Measurements from ENCODE around the gene TSHZ1. TPM values are rescaled to one million over a fixed set of nuclear protein-coding genes. Genes with fewer than 3 reads are reported as not detected.

The TSHZ1 gene
- total RNA-seq, 2 donors from 2014 or later = 13.9 to 17.4 TPM

DNA sequence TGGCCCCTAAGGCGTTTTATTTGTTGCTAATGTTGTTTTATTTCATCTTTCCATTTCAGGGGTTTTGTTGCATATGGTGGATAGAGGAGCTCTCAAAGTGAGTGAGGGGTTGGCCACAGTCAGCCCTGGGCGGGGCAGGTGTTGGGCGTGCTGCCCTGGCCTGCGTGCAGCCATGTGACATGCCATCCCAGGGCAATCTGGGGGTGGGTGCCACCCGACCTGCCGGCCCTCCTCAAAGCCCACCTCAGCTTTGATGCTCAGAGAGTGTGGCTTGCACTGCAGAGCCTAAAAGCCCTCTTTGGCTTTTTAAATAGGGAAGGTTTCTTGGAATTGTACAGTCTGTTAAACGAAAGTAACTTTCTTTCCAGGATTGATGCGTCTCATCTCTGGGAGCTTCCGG lies 18.4 kb downstream of the TSHZ1 start:
- Histone ChIP-seq H3K27ac (no peak overlapping the region), H3K27me3 (replicated peaks; ENCODE audit: insufficient read depth) (no peaks in the 10 kb centered on the region), H3K4me1 (ENCODE audit: control insufficient read depth in 1 of 2, low read depth in 2 of 2) (peaks cover 9 to 20% of the 10 kb centered on the region in 2 donors), H3K4me3 (no peak overlapping the region), H3K9me3 (no peaks in the 10 kb centered on the region), H3K36me3 (no peaks in the 10 kb centered on the region)
- TF ChIP-seq, protein P1, sequence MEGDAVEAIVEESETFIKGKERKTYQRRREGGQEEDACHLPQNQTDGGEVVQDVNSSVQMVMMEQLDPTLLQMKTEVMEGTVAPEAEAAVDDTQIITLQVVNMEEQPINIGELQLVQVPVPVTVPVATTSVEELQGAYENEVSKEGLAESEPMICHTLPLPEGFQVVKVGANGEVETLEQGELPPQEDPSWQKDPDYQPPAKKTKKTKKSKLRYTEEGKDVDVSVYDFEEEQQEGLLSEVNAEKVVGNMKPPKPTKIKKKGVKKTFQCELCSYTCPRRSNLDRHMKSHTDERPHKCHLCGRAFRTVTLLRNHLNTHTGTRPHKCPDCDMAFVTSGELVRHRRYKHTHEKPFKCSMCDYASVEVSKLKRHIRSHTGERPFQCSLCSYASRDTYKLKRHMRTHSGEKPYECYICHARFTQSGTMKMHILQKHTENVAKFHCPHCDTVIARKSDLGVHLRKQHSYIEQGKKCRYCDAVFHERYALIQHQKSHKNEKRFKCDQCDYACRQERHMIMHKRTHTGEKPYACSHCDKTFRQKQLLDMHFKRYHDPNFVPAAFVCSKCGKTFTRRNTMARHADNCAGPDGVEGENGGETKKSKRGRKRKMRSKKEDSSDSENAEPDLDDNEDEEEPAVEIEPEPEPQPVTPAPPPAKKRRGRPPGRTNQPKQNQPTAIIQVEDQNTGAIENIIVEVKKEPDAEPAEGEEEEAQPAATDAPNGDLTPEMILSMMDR (IDR thresholded peaks at IDR 0.05) = no peak
- ATAC-seq (ENCODE audit: insufficient number of reproducible peaks, low FRiP score, low read depth) (no peak), DNase-seq (ENCODE audit: low spot score) (no peak)

DNA sequence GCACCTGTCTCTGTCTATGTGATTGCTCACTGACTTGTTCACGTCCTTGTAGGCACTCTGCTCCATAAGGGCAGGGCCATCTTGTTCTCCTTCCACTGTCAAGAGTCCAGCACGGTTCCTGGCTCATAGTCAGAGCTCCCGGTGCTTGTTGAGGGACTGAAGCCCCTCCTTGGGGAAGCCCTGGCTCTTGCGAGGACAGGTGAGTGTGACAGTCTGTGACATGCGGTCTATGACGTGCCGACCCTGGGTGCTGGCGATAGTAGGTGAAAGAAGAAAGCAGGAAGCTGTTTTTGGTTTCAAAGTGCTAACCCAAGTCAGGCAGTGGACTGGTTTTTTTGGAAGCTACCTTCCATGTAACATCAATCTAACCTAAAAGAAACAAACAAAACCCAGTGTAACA lies 18.8 kb downstream of the TSHZ1 start:
- Histone ChIP-seq H3K4me1 (ENCODE audit: control insufficient read depth in 1 of 2, low read depth in 2 of 2) (peaks cover 9 to 20% of the 10 kb centered on the region in 2 donors), H3K27me3 (replicated peaks; ENCODE audit: insufficient read depth) (no peaks in the 10 kb centered on the region), H3K36me3 (no peaks in the 10 kb centered on the region), H3K9me3 (no peaks in the 10 kb centered on the region), H3K4me3 (no peak overlapping the region), H3K27ac (no peak overlapping the region)
- no peak for DNase-seq (ENCODE audit: low spot score)
- ATAC-seq (ENCODE audit: insufficient number of reproducible peaks, low FRiP score, low read depth) = no peak
- TF ChIP-seq, protein P1 (IDR thresholded peaks at IDR 0.05) = no peak

DNA sequence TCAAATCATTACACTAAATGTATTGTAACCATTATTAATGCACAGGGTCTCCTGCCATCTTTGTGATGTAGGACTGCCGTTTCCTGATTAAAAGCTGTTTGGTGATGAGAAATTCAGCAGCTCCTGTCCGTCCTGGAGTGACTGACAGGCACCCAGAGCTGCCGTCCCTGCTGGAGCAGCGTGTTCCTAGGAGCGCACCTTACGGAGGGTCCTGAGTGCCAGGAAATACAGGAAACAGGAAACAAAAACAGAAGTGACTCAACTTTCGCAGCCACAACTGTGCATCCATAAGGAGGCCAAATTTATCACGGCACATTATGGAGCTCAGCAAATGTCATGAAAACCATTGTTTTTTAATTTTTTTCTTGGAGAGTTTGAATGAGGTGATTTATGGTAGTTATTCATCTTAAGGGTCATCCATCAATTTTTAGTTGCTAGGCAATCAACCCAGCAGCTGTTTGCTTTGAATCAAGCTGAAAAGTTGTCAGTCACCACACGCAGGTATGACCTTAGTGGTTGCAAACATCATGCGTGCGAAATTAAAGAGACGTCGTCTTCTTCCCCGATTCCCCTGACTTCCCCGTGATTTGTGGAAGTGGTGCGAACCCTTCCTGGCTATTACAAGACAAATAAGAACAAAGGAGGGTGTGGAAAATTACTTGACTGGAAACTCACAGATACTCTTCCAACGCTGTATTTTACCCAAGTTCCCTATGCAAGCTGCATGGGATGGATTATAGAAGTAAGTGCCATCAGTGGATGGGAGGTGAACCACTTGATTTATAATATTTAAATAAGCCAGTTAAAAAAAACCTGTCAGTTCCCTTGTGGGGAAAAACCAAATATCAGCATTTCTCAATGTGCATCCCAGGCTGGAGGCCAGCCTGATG lies 19.8 kb downstream of the TSHZ1 start:
- DNase-seq (ENCODE audit: low spot score) = no peak
- Histone ChIP-seq H3K9me3 (no peaks in the 10 kb centered on the region), H3K4me3 (no peak overlapping the region), H3K27ac (no peak overlapping the region), H3K27me3 (replicated peaks; ENCODE audit: insufficient read depth) (no peaks in the 10 kb centered on the region), H3K4me1 (ENCODE audit: control insufficient read depth in 1 of 2, low read depth in 2 of 2) (peaks cover 9 to 20% of the 10 kb centered on the region in 2 donors), H3K36me3 (no peaks in the 10 kb centered on the region)
- TF ChIP-seq, protein P1 (IDR thresholded peaks at IDR 0.05) = no peak
- ATAC-seq (ENCODE audit: insufficient number of reproducible peaks, low FRiP score, low read depth) = no peak

DNA sequence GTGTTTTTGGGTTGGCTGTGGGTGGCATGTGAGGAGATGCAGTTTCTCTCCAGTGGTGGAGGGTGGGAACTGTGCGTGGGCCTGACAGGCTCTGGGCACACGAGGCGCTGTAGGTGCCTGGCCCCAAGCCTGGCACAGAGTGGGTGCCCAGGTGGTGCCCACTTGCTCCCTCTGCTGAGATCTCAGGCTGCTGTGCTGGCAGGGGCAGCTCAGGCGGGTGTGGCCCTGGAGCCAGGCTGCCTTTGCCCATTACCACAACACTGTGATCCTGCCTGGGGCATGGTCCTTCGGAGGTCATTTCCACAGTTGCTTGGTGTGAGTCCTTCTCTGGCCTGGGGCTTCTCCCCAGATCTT lies 20.4 kb downstream of the TSHZ1 start:
- ATAC-seq (ENCODE audit: insufficient number of reproducible peaks, low FRiP score, low read depth) (no peak), DNase-seq (ENCODE audit: low spot score) (no peak)
- Histone ChIP-seq H3K9me3 (no peaks in the 10 kb centered on the region), H3K27ac (no peak overlapping the region), H3K36me3 (peaks cover 3% of the 10 kb centered on the region), H3K27me3 (replicated peaks; ENCODE audit: insufficient read depth) (no peaks in the 10 kb centered on the region), H3K4me1 (ENCODE audit: control insufficient read depth in 1 of 2, low read depth in 2 of 2) (peaks cover 9 to 20% of the 10 kb centered on the region in 2 donors), H3K4me3 (no peak overlapping the region)
- TF ChIP-seq, protein P1 (IDR thresholded peaks at IDR 0.05) = no peak

DNA sequence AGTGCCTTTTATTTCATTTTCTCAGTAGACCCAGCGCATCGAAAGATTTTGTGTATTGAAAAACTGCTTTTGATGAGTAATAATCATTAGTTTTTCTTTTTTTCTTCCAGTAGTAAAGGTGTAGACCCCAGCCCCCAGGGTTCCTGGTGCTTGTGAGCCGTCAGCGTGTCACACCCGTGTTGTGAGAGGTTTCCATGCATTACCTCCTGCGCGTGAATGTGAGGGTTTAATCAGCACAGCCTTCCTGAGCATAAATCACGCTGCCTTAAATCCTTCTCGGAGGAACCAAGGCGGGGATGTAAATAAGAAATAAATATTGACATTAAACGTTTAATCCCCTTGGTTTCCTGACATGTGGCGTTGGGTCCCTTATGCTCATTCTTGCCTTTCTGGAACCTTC lies 24.3 kb downstream of the TSHZ1 start:
- Histone ChIP-seq H3K27me3 (replicated peaks; ENCODE audit: insufficient read depth) (no peaks in the 10 kb centered on the region), H3K9me3 (no peaks in the 10 kb centered on the region), H3K27ac (no peak overlapping the region), H3K36me3 (peaks cover 3% of the 10 kb centered on the region), H3K4me3 (no peak overlapping the region), H3K4me1 (ENCODE audit: control insufficient read depth in 1 of 2, low read depth in 2 of 2) (no peaks in the 10 kb centered on the region)
- ATAC-seq (ENCODE audit: insufficient number of reproducible peaks, low FRiP score, low read depth) (no peak), DNase-seq (ENCODE audit: low spot score) (no peak)
- TF ChIP-seq, protein P1 (IDR thresholded peaks at IDR 0.05) = no peak
